NT2/D1 (cell line): ENCODE results near the gene IL36B.

Source experiments
- SUZ12 ChIP-seq: IDR thresholded peaks from 2 replicates; pipeline ENCODE4 v1.6.1; 2011; ENCODE audit not compliant: insufficient read length, insufficient read depth; ENCODE audit errors: extremely low read depth
- YY1 ChIP-seq: IDR thresholded peaks from 2 replicates; pipeline ENCODE4 v1.6.1; 2011; ENCODE audit not compliant: insufficient read length, insufficient read depth
- ZNF274 ChIP-seq: IDR thresholded peaks from 2 replicates; pipeline ENCODE4 v1.6.1; 2011; ENCODE audit warnings: mild to moderate bottlenecking, low read depth, low read length

DNA sequence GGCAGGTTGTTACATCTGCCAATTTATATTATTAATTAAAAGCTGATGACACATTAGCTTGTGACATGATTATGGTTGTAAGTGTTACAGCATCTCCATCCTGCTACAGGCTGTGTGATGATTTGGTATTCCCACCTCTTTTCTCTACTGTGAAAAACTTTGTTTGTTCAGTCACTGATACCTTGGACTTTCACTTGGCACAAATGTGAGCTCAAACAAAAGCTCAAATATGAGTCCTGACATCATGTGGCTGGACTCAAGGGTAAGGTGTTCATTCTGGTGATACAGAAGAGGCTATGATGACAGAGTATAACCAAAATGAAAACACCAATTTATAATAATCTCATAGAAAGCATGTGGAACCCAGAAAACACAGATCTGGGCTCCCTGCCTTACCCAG lies 58.8 kb downstream of the IL36B start:
- no peak for TF ChIP-seq YY1
- TF ChIP-seq ZNF274, result no peak
- no peak for TF ChIP-seq SUZ12
